Measurements from ENCODE around the gene TMUB1. TPM values are rescaled to one million over a fixed set of nuclear protein-coding genes. Genes with fewer than 3 reads are reported as not detected.
A peak's percentile ranks its signal among the peaks of the same experiment; 100 is the strongest.

The TMUB1 gene
- total RNA-seq, 1 experiment from 2014 or later, result 68.1 TPM

- H3K27ac Mint-ChIP-seq (ENCODE audit: unreplicated experiment), result peak within 1 kb of the TSS; percentile 87
- H3K4me1 ChIP-seq, result peaks cover 26% of the 10 kb centered on the region
- no TSS peak for BruUV-seq (replicated peaks)
- H3K9me3 ChIP-seq, result no peaks in the 10 kb centered on the region
- peak; percentile 91 to 92 for DNase-seq
- no peaks in the 10 kb centered on the region for H3K27me3 ChIP-seq (replicated peaks; ENCODE audit: control insufficient read depth, insufficient read depth, low read length)
- POLR2A ChIA-PET, result interaction anchor here (0.7 to 1.8 kb wide), 5 partner anchors 13 to 172 kb away, joined by 3 to 25 read pairs (median 10); partner anchors contain the start of gene ABCB8
- no peaks in the 10 kb centered on the region for H3K9me3 Mint-ChIP-seq (ENCODE audit: unreplicated experiment)
- no peaks in the 10 kb centered on the region for H3K27me3 Mint-ChIP-seq (ENCODE audit: insufficient read depth, unreplicated experiment)
- H3K4me3 ChIP-seq (ENCODE audit: low read depth, low read length), result peak within 1 kb of the TSS; percentile 98
- no peaks in the 10 kb centered on the region for H3K36me3 ChIP-seq (ENCODE audit: control insufficient read depth, insufficient read depth, low read length)
- no peak for TF ChIP-seq CTCF (IDR thresholded peaks at IDR 0.05; ENCODE audit: insufficient read depth in 1 of 2, low read depth in 1 of 2, low read length in 1 of 2, severe bottlenecking in 1 of 2, unreplicated experiment in 1 of 2)
- peaks cover 56% of the 10 kb centered on the region for H3K36me3 Mint-ChIP-seq (ENCODE audit: insufficient read depth, unreplicated experiment)
- H3K4me1 Mint-ChIP-seq (ENCODE audit: low read depth, unreplicated experiment), result peaks cover 13% of the 10 kb centered on the region
- H3K4me3 Mint-ChIP-seq (ENCODE audit: unreplicated experiment), result peak within 1 kb of the TSS; percentile 93
- CTCF ChIA-PET, result interaction anchor here (0.6 to 1.6 kb wide), 4 partner anchors 18 to 62 kb away, joined by 3 to 13 read pairs (median 4); partner anchors contain the start of gene CDK5
- intact Hi-C loops (cut with micrococcal nuclease; ENCODE audit: unreplicated experiment), result loop anchor here (1.0 kb wide), 1 partner anchor 18 kb away; no protein-coding TSS in a partner anchor
Measured at GRCh38 chr7:151080522-151081169, 2.6 kb downstream of the TMUB1 start, which contains the start of gene FASTK. Gene FASTK (minus strand): TSS chr7:151080809. CDS start chr7:151080766, 43 bp downstream.

GRCh38 chr7:151080067-151080521 lies 3.2 kb downstream of the TMUB1 start:
- ChIA-PET POLR2A (interaction anchor here (1.0 to 1.8 kb wide), 4 partner anchors 12 to 54 kb away, joined by 3 to 25 read pairs (median 12); partner anchors contain the start of gene ABCB8), CTCF (interaction anchor here (0.9 to 1.6 kb wide), 3 partner anchors 18 to 62 kb away, joined by 3 to 13 read pairs (median 5); no protein-coding TSS in a partner anchor)
- Histone ChIP-seq H3K4me1 (peaks cover 22% of the 10 kb centered on the region), H3K36me3 (ENCODE audit: control insufficient read depth, insufficient read depth, low read length) (no peaks in the 10 kb centered on the region), H3K27me3 (replicated peaks; ENCODE audit: control insufficient read depth, insufficient read depth, low read length) (no peaks in the 10 kb centered on the region), H3K9me3 (no peaks in the 10 kb centered on the region), H3K4me3 (ENCODE audit: low read depth, low read length) (peak overlapping the region; percentile 98)
- H3K27ac Mint-ChIP-seq (ENCODE audit: unreplicated experiment), result peak overlapping the region; percentile 55
- BruUV-seq (replicated peaks), result TSS peak; percentile 51
- peaks cover 59% of the 10 kb centered on the region for H3K36me3 Mint-ChIP-seq (ENCODE audit: insufficient read depth, unreplicated experiment)
- peak; percentile 44 to 51 for DNase-seq
- H3K4me1 Mint-ChIP-seq (ENCODE audit: low read depth, unreplicated experiment), result peaks cover 9% of the 10 kb centered on the region
- TF ChIP-seq CTCF (IDR thresholded peaks at IDR 0.05; ENCODE audit: insufficient read depth in 1 of 2, low read depth in 1 of 2, low read length in 1 of 2, severe bottlenecking in 1 of 2, unreplicated experiment in 1 of 2), result no peak
- H3K27me3 Mint-ChIP-seq (ENCODE audit: insufficient read depth, unreplicated experiment), result no peaks in the 10 kb centered on the region
- peak overlapping the region; percentile 93 for H3K4me3 Mint-ChIP-seq (ENCODE audit: unreplicated experiment)
- intact Hi-C loops (cut with micrococcal nuclease; ENCODE audit: unreplicated experiment), result loop anchor here (1.0 kb wide), 1 partner anchor 18 kb away; no protein-coding TSS in a partner anchor
- H3K9me3 Mint-ChIP-seq (ENCODE audit: unreplicated experiment), result no peaks in the 10 kb centered on the region

- peaks cover 7% of the 10 kb centered on the region for H3K4me1 Mint-ChIP-seq (ENCODE audit: low read depth, unreplicated experiment)
- no peak for DNase-seq
- H3K4me3 Mint-ChIP-seq (ENCODE audit: unreplicated experiment), result peak overlapping the region; percentile 93
- Histone ChIP-seq H3K36me3 (ENCODE audit: control insufficient read depth, insufficient read depth, low read length) (no peaks in the 10 kb centered on the region), H3K27me3 (replicated peaks; ENCODE audit: control insufficient read depth, insufficient read depth, low read length) (no peaks in the 10 kb centered on the region), H3K4me1 (peaks cover 22% of the 10 kb centered on the region), H3K9me3 (no peaks in the 10 kb centered on the region), H3K4me3 (ENCODE audit: low read depth, low read length) (peak overlapping the region; percentile 98)
- CTCF ChIA-PET, result no interaction called here
- intact Hi-C loops (cut with micrococcal nuclease; ENCODE audit: unreplicated experiment), result no loop called here
- peak overlapping the region; percentile 55 for H3K27ac Mint-ChIP-seq (ENCODE audit: unreplicated experiment)
- H3K9me3 Mint-ChIP-seq (ENCODE audit: unreplicated experiment), result no peaks in the 10 kb centered on the region
- H3K36me3 Mint-ChIP-seq (ENCODE audit: insufficient read depth, unreplicated experiment), result peaks cover 66% of the 10 kb centered on the region
- no peak for TF ChIP-seq CTCF (IDR thresholded peaks at IDR 0.05; ENCODE audit: insufficient read depth in 1 of 2, low read depth in 1 of 2, low read length in 1 of 2, severe bottlenecking in 1 of 2, unreplicated experiment in 1 of 2)
- no TSS peak for BruUV-seq (replicated peaks)
- no peaks in the 10 kb centered on the region for H3K27me3 Mint-ChIP-seq (ENCODE audit: insufficient read depth, unreplicated experiment)
- POLR2A ChIA-PET, result no interaction called here
Measured at GRCh38 chr7:151079199-151079910, 3.9 kb downstream of the TMUB1 start.
